GM21786 (cell line): Measurements from ENCODE around the gene MXRA7.
A peak's percentile ranks its signal among the peaks of the same experiment; 100 is the strongest.

ENCODE experiments used
- ATAC-seq: cut with Tn5 transposase; IDR thresholded peaks from one replicate; pipeline ENCODE4 v1.9.1; 2021; ENCODE audit not compliant: unreplicated experiment

Gene MXRA7

GRCh38 chr17:76678330-76678729 lies 32.4 kb downstream of the MXRA7 start:
- ATAC-seq = no peak

GRCh38 chr17:76677406-76677805 lies 33.4 kb downstream of the MXRA7 start:
- no peak for ATAC-seq

GRCh38 chr17:76676629-76677028 lies 34.1 kb downstream of the MXRA7 start:
- ATAC-seq = no peak

- ATAC-seq = no peak
Observed at GRCh38 chr17:76675648-76676047, 35.1 kb downstream of the MXRA7 start.

GRCh38 chr17:76674600-76674999 lies 36.2 kb downstream of the MXRA7 start:
- ATAC-seq = no peak

- ATAC-seq = no peak
Observed at GRCh38 chr17:76673729-76674128, 37.0 kb downstream of the MXRA7 start.

GRCh38 chr17:76672892-76673291 lies 37.9 kb downstream of the MXRA7 start:
- ATAC-seq = no peak

- no peak for ATAC-seq
Observed at GRCh38 chr17:76672270-76672851, 38.4 kb downstream of the MXRA7 start.

- no peak for ATAC-seq
Observed at GRCh38 chr17:76671912-76672262, 38.9 kb downstream of the MXRA7 start.

GRCh38 chr17:76671123-76671911 lies 39.4 kb downstream of the MXRA7 start:
- ATAC-seq = peak; percentile 98

GRCh38 chr17:76670718-76671122 lies 40.0 kb downstream of the MXRA7 start:
- no peak for ATAC-seq

- no peak for ATAC-seq
Observed at GRCh38 chr17:76670020-76670717, 40.6 kb downstream of the MXRA7 start.

GRCh38 chr17:76667786-76668453 lies 42.8 kb downstream of the MXRA7 start:
- no peak for ATAC-seq

- ATAC-seq = no peak
Observed at GRCh38 chr17:76667491-76667755, 43.3 kb downstream of the MXRA7 start.

GRCh38 chr17:76660656-76661042 lies 50.1 kb downstream of the MXRA7 start:
- ATAC-seq = no peak

- ATAC-seq = no peak
Observed at GRCh38 chr17:76659928-76660655, 50.7 kb downstream of the MXRA7 start.

GRCh38 chr17:76658242-76658662 lies 52.5 kb downstream of the MXRA7 start:
- ATAC-seq = no peak

- ATAC-seq = no peak
Observed at GRCh38 chr17:76657505-76658241, 53.1 kb downstream of the MXRA7 start.

GRCh38 chr17:76654408-76654807 lies 56.4 kb downstream of the MXRA7 start:
- no peak for ATAC-seq

GRCh38 chr17:76650504-76650903 lies 60.3 kb downstream of the MXRA7 start:
- ATAC-seq = no peak

- no peak for ATAC-seq
Observed at GRCh38 chr17:76646712-76647111, 64.1 kb downstream of the MXRA7 start.
